SW480 (cell line): Measurements from ENCODE around the gene ESF1.

Experiments
- DNase-seq: peaks from one replicate; pipeline ENCODE4 v3.0.0-alpha.2; 2016; ENCODE audit warnings: low spot score

Gene ESF1

DNA sequence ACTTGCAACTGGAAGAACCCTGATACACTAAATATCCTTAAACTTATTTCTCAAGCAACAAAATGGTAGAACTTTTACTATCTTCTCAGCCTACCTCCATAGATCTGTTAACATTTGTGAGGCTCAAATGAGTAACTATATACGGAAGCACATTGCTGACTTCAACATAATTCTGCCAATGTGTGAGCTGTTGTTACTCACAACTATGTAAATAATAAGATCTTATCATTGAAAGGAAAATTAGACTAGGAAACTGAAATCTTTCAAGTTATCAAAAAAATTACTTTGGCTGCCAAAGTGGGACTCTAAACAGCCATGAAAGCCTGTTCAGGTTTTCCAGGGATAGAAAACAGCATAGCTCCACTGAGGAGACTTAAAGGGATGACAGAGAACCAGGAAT is 105.8 kb downstream of the ESF1 start:
- no peak for DNase-seq

DNA sequence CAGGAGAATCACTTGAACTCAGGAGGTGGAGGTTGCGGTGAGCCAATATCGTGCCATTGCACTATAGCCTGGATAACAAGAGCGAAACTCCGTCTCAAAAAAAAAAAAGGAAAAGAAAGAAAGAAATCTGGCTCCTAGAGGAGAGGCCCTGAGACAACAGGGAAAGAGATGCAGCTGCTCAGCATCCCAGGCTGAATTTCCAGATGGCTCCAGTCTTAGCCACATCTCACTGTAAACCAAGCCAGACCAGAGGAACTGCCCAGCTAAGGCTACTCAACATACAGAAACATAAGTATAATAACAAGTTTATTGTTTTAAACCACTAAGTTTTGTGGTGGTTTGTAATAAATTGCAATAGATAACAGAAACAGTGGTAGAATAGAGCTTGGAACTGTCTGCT is 107.5 kb downstream of the ESF1 start:
- DNase-seq = no peak

DNA sequence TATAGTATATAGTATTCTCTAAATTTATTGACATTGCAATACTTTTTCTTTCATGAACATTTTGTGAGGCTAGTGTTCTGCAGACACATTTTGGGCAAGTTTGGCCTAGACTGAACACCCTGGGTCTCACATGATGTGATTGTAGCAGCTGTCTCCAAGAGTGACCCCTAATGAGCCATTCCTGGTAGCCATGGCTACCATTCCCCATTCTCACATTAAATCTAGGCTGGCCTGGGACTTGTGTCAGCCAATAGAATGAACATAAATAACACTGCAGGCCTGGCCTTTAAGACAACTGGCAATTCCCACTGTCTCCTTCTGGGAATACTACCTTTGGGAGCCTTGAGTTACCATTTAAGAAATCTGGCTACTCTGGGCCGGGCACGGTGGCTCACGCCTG is 108.0 kb downstream of the ESF1 start:
- no peak for DNase-seq

DNA sequence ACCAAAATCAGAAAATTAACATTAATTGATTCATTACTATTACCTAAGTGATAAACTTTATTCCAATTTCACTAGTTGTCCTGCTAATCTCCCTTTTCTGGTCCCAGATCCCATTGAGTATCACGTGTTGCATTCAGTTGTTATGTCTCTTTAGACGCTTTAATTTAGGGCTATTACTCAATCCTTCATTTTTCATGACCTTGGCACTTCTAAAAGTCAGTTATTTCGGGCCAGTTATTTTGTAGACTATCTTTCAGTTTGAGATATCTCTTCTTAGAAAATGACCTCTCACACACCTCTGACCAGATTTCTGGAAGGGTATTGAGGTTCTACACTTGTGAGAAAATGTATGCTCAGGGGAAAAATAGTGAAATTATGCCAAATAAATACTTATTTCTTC is 112.0 kb downstream of the ESF1 start:
- no peak for DNase-seq

DNA sequence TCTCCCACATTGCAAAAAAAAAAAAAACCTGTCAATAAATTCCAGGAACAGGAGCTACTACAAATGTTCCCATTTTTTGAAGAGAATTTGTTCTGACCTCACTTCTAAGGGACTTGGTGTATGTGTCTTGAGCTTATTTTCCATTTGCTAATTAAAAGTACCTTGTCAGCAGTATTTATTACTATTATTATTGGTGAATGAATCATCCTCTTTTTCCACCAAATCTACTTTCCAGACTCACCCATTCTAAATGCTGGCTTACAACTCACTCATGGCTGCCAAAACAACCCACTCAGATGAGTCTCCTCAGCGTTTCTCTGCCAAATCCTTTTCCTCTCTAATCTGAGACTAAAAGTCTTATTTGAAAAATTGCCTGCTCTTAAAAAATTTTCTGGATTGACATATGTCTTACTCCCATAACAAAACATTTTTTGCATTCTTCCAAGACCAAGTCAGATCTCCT is 112.8 kb downstream of the ESF1 start:
- no peak for DNase-seq

DNA sequence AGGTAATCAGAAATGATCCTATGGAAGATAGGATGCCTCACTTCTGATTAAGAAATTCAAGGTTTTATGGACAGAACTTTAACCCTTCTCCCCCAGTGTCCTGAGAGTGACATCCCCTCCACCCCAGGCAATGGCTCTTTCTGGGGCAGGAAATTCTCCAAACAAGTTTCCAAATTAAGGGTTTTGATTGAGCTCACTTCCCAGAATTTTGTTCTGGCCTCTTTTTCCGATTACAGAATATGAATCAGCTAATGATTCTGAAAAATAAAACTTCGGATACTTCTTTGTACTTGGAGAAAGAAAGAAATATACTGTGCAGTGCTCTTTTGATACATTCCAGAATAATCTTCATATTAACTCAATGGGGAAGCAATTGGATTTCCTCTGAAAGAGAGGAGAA is 113.2 kb downstream of the ESF1 start:
- DNase-seq = no peak

DNA sequence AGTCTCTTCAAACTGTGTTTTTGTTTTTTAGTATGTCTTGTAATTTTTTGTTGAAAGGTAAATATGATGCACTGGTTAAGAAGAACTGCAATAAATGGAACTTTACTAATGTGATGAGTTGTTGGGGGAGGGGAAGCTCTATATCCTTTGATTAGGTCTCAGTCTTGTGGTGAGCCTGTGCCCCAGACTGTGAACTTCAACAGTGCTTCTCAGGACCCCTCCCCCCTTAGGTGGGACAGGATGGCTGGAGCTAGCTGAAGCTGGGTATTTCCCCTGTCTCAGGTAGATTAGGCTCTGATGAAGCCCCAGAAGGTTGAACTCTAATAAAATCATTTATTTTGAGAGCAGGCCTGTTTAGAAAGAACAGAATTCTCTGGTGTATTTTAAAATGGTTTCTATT is 114.6 kb downstream of the ESF1 start:
- no peak for DNase-seq

DNA sequence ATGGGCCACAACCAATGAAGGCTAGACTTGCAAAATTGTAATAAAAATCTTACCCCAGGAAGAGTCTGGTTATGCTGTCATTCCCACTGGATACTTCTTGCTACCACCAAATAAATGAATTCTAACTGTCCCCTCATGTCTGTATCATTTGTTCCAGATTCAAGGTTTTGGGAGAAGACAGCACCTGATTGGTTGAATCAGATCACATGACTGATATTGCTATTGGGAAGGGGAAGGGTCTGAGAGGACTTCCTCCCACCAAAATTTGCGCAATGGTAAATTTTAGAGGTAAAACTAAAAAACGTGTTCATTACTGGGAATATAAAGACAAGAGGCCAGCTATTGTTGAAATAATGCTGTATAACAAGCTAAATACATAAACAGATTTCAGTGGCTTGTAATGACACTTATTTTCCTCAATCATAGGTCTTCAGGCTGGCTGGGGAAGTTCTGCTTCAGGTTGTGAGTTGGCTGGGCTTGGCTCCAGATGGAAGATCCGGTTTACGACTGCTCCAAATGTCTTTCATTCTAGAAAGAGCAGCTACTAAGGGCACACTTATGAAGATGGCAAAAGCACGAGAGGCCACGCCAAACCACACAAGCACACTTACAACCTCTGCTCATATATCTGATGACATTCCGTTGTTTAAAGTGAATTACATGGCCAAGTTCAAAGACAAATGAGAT is 118.9 kb downstream of the ESF1 start:
- DNase-seq = no peak
